Stimulated activated CD4-positive, alpha-beta T cell treated with anti-CD3 and anti-CD28 coated beads, Interleukin-1b, Interleukin-23, amount 100 ng/mL, for 4 hours (primary cell): Measurements from ENCODE around the gene ACAN.
A peak's percentile ranks its signal among the peaks of the same experiment; 100 is the strongest.

Experiments
- DNase-seq, 2 donors: peaks; one replicate each; pipeline ENCODE4 v3.0.0-alpha.2; 2020; ENCODE audit warnings: low read depth in 2 of 2

ACAN gene

GRCh38 chr15:88802250-88802990 lies 816 bp upstream of the ACAN start:
- no peak for DNase-seq

GRCh38 chr15:88802991-88803240 lies 320 bp upstream of the ACAN start:
- DNase-seq = no peak

GRCh38 chr15:88803920-88804247 lies 648 bp downstream of the ACAN start:
- DNase-seq = no peak

GRCh38 chr15:88804257-88804656 lies 1.0 kb downstream of the ACAN start:
- DNase-seq = no peak

GRCh38 chr15:88805031-88805780 lies 2.0 kb downstream of the ACAN start:
- DNase-seq = no peak

GRCh38 chr15:88810446-88810845 lies 7.2 kb downstream of the ACAN start:
- no peak for DNase-seq

GRCh38 chr15:88812133-88812532 lies 8.9 kb downstream of the ACAN start:
- no peak for DNase-seq

GRCh38 chr15:88813960-88814359 lies 10.7 kb downstream of the ACAN start:
- no peak for DNase-seq

GRCh38 chr15:88814393-88814792 lies 11.2 kb downstream of the ACAN start:
- DNase-seq = no peak

- DNase-seq = no peak
Measured at GRCh38 chr15:88818920-88819319, 15.7 kb downstream of the ACAN start.

- no peak for DNase-seq
Measured at GRCh38 chr15:88821993-88822392, 18.8 kb downstream of the ACAN start.

- DNase-seq = no peak
Measured at GRCh38 chr15:88828791-88829190, 25.6 kb downstream of the ACAN start.

- DNase-seq = no peak
Measured at GRCh38 chr15:88830016-88830415, 26.8 kb downstream of the ACAN start.

- DNase-seq = no peak
Measured at GRCh38 chr15:88832820-88833730, 29.8 kb downstream of the ACAN start.

GRCh38 chr15:88833731-88834100 lies 30.5 kb downstream of the ACAN start:
- DNase-seq = no peak

GRCh38 chr15:88834211-88834812 lies 31.1 kb downstream of the ACAN start:
- DNase-seq = peak in 1 of 2 donors; percentile 10

GRCh38 chr15:88835119-88835518 lies 31.9 kb downstream of the ACAN start:
- no peak for DNase-seq

GRCh38 chr15:88835646-88836045 lies 32.4 kb downstream of the ACAN start:
- DNase-seq = no peak

- no peak for DNase-seq
Measured at GRCh38 chr15:88838667-88839066, 35.4 kb downstream of the ACAN start.

GRCh38 chr15:88839146-88839545 lies 35.9 kb downstream of the ACAN start:
- DNase-seq = no peak

- no peak for DNase-seq
Measured at GRCh38 chr15:88839961-88840360, 36.7 kb downstream of the ACAN start.

GRCh38 chr15:88841236-88841635 lies 38.0 kb downstream of the ACAN start:
- DNase-seq = no peak
